ENCODE data around the gene STAT4.

Gene STAT4

GRCh38 chr2:191051825-191052778 is 98.7 kb downstream of the STAT4 start:
- TF ChIP-seq CTCF (IDR thresholded peaks at IDR 0.05; ENCODE audit: poor library complexity, severe bottlenecking) = peak; percentile 85
- no peaks in the 10 kb centered on the region for H3K9me3 ChIP-seq (ENCODE audit: severe bottlenecking)
- DNase-seq (ENCODE audit: low spot score) (no peak), ATAC-seq (ENCODE audit: low read depth) (peak; percentile 32; the same call in 1 of the 3 replicates)
- no peaks in the 10 kb centered on the region for H3K36me3 ChIP-seq (ENCODE audit: low read depth)
- no peak overlapping the region for H3K4me3 ChIP-seq (ENCODE audit: severe bottlenecking)
- no peaks in the 10 kb centered on the region for H3K27me3 ChIP-seq (ENCODE audit: insufficient read depth, poor library complexity, severe bottlenecking)
- H3K27ac ChIP-seq (ENCODE audit: poor library complexity, severe bottlenecking) = no peak overlapping the region
- H3K4me1 ChIP-seq (ENCODE audit: insufficient read depth, poor library complexity, severe bottlenecking) = peaks cover 8% of the 10 kb centered on the region

GRCh38 chr2:191051177-191051576 is 99.6 kb downstream of the STAT4 start:
- no peak for ATAC-seq (ENCODE audit: low read depth)
- Histone ChIP-seq H3K4me3 (ENCODE audit: severe bottlenecking) (no peak overlapping the region), H3K4me1 (ENCODE audit: insufficient read depth, poor library complexity, severe bottlenecking) (peaks cover 8% of the 10 kb centered on the region), H3K27ac (ENCODE audit: poor library complexity, severe bottlenecking) (no peak overlapping the region), H3K36me3 (ENCODE audit: low read depth) (no peaks in the 10 kb centered on the region), H3K27me3 (ENCODE audit: insufficient read depth, poor library complexity, severe bottlenecking) (no peaks in the 10 kb centered on the region), H3K9me3 (ENCODE audit: severe bottlenecking) (no peaks in the 10 kb centered on the region)
- no peak for TF ChIP-seq CTCF (IDR thresholded peaks at IDR 0.05; ENCODE audit: poor library complexity, severe bottlenecking)
- no peak for DNase-seq (ENCODE audit: low spot score)

GRCh38 chr2:191050640-191050987 is 100.2 kb downstream of the STAT4 start:
- no peak overlapping the region for H3K4me3 ChIP-seq (ENCODE audit: severe bottlenecking)
- no peaks in the 10 kb centered on the region for H3K9me3 ChIP-seq (ENCODE audit: severe bottlenecking)
- TF ChIP-seq CTCF (IDR thresholded peaks at IDR 0.05; ENCODE audit: poor library complexity, severe bottlenecking) = no peak
- peaks cover 8% of the 10 kb centered on the region for H3K4me1 ChIP-seq (ENCODE audit: insufficient read depth, poor library complexity, severe bottlenecking)
- no peaks in the 10 kb centered on the region for H3K36me3 ChIP-seq (ENCODE audit: low read depth)
- peak; percentile 30; the same call in 2 of the 3 replicates for ATAC-seq (ENCODE audit: low read depth)
- peak overlapping the region; percentile 5 for H3K27ac ChIP-seq (ENCODE audit: poor library complexity, severe bottlenecking)
- no peaks in the 10 kb centered on the region for H3K27me3 ChIP-seq (ENCODE audit: insufficient read depth, poor library complexity, severe bottlenecking)
- DNase-seq (ENCODE audit: low spot score) = no peak

- peak; percentile 41; the same call in 2 of the 3 replicates for ATAC-seq (ENCODE audit: low read depth)
These were observed 100.8 kb downstream of the STAT4 start for GRCh38 chr2:191049728-191050639.

More at GRCh38 chr2:191049728-191050639, 100.8 kb downstream of the STAT4 start:
- Histone ChIP-seq H3K27ac (ENCODE audit: poor library complexity, severe bottlenecking) (peak overlapping the region; percentile 5), H3K4me1 (ENCODE audit: insufficient read depth, poor library complexity, severe bottlenecking) (peaks cover 8% of the 10 kb centered on the region), H3K9me3 (ENCODE audit: severe bottlenecking) (no peaks in the 10 kb centered on the region), H3K36me3 (ENCODE audit: low read depth) (no peaks in the 10 kb centered on the region), H3K4me3 (ENCODE audit: severe bottlenecking) (no peak overlapping the region), H3K27me3 (ENCODE audit: insufficient read depth, poor library complexity, severe bottlenecking) (no peaks in the 10 kb centered on the region)
- DNase-seq (ENCODE audit: low spot score) = no peak
- TF ChIP-seq CTCF (IDR thresholded peaks at IDR 0.05; ENCODE audit: poor library complexity, severe bottlenecking) = no peak

All from RWPE2 (cell line).